HG03095 (cell line): ENCODE results near the gene BTBD10.

Experiments
- ATAC-seq: cut with Tn5 transposase; IDR thresholded peaks from one replicate; pipeline ENCODE4 v1.9.1; 2021; ENCODE audit warnings: moderate library complexity; ENCODE audit not compliant: unreplicated experiment

The BTBD10 gene

DNA sequence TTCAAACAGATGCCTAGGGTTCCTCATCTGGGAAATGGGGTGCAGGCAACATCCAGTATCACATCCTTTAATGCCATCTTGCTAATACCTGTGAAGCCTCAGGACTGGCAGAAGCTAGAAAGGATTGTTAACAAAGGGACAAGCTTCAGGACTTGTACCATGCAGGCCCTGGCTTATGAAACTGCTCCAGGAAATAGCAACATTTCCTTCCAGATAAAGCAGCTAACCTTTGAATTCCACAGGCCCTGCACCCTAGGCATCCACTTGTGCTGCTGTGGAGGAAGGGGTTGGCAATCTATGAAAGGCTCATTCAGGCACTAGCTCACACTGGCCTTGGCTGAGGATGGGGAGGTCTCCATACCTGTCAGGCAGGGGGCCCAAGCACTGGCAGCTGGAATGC is 87.2 kb downstream of the BTBD10 start:
- no peak for ATAC-seq

DNA sequence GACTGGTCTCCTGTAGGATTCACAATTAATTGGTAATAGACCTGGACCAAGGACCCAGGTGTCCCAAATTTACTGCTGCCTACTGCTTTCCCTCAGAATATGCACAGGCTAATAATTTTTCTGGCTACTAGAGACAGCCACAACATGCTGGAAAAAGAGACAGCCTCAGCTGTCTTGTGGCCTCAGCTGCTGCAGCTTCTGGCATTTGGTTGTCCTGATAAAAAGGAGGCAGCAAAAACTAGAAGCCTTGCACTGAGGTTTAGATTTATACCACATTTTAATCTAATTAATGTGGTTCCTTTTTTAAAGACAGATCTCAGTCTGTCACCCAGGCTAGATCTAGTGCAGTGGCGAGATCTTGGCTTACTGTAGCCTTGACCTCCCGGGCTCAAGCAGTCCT is 89.8 kb downstream of the BTBD10 start:
- ATAC-seq, result no peak

DNA sequence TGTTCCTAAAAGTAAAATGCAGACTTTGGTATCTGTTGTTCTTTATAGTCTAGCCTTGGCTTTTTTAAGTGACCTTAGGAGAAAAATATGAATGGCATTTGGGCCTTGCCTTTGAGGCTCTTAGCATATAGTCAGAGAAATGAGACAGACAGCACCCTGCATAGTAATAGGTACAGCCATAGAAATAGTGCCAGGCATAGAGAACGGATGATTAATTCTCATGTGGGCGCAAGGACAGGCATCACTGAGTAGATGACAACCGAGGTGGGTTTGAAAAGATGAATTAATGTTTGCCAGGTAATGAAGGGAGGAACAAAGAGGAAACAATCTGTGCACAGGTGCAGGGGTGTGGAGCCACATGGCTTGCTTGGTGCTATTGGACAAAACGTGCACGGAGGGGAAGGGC is 95.0 kb downstream of the BTBD10 start:
- ATAC-seq, result no peak

DNA sequence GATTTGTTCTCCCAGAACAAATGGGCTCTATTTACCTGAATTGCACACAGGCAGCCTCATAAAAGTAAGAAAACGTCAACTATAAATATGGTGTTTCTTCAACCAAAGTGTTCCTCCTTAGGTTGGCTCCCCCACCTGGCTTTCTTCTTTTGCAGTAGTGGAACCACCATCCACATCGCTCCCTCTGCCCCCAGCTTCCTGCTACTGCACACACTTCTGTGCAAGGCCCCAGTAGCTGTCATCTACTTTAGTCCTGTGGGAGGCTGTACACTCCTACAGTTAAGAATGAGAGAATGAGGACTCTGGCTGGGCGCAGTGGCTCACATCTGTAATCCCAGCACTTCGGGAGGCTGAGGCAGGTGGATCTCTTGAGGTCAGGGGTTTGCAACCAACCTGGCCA is 95.9 kb downstream of the BTBD10 start:
- no peak for ATAC-seq

DNA sequence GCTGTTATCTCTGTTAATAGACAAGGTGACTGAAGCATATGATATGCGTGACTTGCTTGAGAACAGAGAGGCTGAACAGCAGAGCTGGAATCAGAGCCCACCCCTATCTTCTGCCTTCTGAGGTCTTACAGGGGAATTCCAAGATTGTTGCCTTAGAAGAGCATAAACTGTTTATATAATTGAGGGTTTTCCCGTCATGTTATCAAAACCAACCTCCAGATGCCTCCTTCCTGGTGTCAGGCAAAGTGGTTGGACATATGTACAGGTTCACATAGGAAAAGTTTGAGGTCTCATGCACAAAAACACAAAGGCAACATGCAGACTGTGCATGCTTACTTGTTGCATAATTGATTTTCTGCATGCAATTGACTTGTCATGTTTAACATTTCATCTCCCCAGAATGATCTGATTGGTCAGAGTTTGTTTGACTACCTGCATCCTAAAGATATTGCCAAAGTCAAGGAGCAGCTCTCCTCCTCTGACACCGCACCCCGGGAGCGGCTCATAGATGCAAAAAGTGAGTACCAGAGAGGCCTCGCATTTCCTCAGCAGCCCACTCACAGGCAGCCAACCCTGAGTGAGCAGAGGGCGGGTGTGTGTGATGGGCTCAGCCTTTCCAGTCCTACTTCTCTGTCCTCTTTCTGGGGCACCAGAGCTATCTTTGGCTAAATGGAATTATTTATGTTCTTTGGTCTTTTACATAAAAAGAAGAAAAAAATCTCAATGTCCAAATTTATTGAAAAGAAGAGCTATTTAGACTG is 96.6 kb downstream of the BTBD10 start:
- no peak for ATAC-seq

DNA sequence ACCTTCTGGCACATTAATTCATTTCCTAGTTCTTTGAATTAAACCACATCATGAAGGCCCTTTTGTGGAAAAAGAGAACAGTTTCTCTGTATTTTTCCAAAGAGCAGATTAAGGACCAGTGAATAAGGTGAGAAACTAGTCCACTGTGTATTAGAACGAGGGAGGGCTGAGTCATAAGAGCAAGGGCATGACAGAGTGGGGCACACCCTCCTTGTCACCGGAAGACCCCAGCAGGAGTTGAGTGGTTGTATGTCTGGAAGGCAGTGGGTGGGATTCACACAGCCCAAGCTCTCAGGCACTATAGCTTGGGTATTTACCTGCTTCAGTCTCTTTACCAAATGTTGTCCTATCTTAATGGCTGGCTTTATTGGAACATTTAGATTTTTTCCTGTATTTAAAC is 98.6 kb downstream of the BTBD10 start:
- no peak for ATAC-seq

DNA sequence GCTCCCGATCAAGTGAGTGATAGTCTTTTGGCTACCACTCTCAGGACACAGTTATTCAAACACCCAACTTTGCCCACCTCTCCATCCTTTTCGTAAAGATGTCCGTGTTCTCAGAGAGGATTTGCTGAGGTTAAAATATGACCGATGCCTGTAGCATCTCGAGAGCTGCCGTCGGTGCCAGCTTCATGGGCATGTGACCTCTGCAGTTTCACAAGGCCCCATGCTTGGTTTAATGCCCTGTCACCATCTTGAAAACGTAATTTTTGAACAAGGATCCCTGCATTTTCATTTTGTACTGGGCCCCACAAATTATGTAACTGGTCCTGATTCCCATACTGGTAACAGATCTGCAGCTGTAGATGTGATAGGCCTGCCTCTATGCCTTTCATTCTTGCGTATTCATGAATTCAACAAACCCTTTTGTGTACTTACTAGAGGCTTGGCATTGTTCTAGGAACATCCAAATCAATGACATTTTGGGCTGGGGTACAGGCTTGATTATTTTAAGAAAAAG is 100.4 kb downstream of the BTBD10 start:
- no peak for ATAC-seq

DNA sequence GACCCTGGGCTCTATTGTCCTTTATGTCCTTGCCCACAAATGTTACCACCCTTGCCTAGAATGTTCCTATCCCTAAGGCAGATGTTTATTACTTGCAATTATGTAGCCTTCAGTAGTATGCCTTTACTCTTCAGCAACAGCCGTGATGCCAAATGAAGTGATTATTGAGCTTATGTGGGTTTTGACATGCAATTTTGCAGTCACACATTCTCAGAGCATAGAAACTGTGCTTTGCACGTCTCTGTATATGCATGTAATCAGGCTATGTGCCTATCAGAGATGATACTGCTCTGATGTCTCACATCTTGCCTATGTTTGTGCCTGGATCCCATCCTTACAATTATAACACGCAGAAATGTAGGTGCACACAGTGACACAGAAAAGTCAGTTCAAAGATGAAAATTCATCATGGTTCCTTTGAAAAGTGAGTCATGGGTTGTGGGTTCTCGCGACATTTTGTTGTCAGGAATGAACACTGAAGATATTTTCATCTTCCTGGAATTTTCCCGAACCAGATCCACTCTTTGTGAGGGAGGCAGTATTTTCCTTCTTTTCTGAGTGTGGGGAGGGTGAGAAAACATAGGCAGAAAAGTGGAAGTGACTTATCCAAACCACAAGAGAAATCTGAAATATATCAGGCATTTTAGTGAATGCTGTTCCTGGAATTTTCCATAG is 104.3 kb downstream of the BTBD10 start:
- ATAC-seq, result no peak

DNA sequence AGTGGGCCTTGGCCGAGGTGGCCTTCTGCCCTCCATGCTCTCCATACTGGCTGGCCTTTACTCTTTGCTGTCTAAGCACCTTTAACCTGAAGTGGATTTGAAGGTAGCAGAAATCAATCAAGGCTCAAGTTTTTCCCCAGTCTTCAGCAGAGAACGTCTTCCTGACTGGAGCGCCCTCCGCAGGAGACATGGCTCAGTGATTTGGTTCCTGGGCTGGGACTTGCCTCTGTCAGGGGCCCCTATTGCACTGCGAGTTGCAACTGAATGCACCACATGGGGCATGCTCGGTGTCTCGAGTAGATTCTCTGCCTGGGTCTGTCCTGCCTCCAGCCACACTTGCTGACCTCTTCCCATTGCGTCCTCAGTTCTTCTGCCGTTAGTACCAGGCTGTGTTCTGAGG is 105.8 kb downstream of the BTBD10 start:
- ATAC-seq, result no peak

DNA sequence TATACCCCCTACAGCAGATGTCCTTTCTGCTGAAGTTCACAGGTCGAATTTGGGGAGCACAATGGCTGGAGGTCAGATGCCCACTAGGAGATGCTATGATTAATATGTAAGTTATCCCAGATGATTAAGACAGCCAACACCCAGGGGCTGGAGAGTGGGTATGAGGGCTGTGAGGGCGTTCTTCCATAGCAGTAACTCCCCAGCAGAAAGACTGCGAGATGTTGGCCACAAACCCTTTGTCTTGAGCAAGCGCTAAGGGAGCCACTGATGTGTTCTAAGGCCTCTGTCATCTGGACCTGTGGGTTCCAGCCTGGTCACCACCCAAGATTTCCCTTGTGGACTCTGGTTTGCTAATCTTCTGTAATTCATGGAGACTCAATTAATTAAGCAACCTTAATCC is 107.8 kb downstream of the BTBD10 start:
- no peak for ATAC-seq

DNA sequence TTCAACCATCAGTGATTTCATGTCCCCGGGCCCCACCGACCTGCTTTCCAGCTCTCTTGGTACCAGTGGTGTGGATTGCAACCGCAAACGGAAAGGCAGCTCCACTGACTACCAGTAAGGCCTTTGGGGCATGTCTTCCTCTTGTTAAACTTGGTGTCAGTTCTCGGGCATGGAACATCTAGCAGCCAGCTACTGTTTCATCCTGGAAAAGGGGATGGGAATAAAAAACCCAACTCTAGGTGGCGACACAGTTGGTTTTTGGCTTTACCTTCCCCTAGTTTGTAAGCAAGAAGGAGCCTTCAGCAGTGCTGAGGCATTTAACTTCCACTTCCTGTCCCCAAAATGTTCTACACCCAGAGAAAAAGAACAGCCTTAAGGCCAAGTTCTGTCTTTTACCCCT is 108.7 kb downstream of the BTBD10 start:
- no peak for ATAC-seq

DNA sequence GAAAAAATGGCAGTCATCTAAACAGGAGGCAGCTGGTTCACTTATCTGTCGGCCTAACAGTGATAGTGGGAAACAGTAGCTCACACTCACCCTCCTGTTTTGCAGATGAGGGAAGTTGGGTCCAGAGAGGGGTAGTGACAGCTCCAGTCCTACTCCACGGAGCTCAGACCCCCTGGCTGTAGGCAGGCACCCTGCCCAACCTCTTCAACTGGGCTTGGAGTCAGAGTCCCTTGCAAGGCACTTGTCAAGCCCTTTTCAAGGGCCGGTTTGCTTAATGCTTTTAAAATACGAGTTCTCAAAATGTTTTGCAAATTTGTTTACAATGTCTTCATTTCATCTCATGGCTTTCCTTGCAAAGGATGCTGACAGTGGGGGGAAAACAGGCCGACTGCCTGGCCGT is 110.3 kb downstream of the BTBD10 start:
- no peak for ATAC-seq

DNA sequence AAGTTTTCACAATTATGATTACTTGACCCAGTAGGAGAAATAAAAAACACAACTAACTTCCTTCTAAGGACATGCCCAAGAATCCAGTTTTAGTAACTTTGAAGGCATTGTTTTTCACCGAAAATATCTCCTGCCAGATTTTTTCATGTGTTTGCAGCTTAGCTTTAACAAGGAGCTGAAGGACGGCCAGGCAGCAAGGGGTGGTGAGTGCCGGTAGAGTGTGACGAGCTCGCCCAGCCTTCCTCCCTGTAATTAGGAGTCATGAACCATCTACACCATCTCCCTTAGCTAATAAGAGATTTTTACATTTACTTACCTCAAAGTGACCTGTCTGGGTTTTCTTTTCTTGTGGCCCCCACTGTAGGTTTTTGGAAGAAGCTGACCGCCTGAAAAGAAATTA is 113.4 kb downstream of the BTBD10 start:
- no peak for ATAC-seq

DNA sequence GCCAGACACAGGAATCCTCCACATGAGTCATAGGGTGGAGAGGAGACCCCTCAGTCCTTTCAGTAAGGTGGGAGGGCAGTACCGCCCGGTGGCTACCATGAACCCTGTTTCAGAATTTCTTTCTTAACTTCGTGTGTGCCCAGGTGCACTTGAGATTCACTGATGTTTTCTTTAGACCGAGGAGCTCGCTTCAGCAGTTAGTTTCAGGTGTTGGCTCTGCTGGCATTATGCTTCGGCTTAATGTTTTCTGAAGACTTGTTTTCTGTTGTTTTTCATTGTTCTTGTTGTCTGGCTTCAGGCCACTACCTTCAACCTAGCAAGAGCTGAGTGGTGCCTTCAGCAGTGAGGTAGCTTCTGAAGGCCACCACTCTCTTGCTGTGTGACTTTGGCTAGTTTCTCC is 114.0 kb downstream of the BTBD10 start:
- ATAC-seq, result no peak

DNA sequence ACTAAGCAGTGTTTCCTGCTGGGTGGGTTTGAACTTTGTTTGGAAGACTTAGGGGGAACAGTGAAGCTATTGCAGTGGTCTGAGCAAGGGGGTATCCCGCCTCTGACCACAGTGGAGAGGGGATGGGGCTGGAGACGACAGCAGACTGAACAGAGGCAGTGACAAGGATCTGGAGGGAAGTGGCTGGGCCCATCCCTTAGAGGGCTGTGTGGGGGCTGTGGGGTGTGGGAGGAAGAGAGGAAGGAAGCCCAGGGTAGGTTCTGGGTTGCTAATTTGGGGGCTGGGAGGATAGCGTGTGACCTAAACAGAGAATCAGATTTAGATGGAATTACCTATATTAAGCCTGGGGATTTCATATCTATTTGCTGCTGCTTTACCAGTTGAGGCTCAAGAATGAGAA is 114.7 kb downstream of the BTBD10 start:
- peak; percentile 44 for ATAC-seq

DNA sequence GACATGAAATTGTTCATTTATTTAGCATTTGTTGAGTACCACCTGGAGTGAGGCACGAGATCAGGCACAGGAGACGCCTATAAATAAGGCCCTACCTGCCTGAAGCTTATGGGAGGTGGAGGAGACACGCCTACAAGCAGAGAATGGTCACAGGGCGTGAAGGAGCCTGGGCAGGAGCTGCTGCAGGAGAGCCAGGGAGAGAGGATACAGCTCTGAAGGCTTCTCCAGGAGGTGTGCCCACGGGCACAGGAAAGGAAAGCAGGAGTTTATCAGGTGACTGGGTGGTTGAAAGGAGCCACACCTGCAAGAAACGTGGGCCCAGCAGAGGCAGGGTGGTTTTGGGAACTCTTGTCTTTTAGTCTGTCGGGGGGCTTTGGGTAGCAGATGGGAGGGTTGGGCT is 115.1 kb downstream of the BTBD10 start:
- ATAC-seq, result no peak

DNA sequence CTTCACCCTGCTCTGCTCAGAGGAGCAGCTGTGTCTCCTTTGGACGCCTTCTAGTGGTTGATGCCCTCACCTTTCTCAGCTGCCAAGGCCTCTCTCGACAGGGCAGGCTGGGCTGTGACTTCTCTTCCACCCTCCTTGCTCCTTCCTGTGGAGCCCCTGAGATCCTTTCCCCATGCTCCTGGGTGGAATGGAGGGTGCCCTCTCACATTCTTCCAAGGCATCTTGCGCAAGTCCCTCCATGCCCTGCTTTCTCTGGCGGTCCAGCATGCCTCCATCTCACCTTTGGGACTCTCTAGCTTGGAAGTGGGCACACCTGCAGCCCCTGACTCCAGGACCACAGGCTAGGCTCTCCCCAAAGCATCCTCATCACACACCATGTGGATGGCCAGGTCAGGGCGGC is 116.6 kb downstream of the BTBD10 start:
- no peak for ATAC-seq

DNA sequence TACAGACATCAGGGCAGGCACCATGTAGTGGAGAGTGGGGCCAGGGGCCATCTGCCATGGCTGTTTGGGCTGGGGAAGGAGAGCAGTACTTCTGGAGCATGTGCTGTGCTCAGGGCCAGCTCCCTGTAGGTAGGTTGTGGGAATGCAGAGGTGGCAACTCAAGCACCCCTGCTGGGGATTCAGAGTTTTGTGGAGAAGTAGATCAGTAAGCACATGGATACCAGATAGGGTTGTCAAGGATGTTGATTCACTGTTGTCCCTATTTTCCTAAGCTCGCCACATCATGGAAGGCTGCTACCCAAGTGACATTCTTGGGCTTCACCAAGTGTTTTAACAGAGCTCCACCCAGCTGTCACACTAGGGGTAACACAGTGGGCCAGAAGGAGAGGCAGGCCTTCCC is 118.2 kb downstream of the BTBD10 start:
- no peak for ATAC-seq

DNA sequence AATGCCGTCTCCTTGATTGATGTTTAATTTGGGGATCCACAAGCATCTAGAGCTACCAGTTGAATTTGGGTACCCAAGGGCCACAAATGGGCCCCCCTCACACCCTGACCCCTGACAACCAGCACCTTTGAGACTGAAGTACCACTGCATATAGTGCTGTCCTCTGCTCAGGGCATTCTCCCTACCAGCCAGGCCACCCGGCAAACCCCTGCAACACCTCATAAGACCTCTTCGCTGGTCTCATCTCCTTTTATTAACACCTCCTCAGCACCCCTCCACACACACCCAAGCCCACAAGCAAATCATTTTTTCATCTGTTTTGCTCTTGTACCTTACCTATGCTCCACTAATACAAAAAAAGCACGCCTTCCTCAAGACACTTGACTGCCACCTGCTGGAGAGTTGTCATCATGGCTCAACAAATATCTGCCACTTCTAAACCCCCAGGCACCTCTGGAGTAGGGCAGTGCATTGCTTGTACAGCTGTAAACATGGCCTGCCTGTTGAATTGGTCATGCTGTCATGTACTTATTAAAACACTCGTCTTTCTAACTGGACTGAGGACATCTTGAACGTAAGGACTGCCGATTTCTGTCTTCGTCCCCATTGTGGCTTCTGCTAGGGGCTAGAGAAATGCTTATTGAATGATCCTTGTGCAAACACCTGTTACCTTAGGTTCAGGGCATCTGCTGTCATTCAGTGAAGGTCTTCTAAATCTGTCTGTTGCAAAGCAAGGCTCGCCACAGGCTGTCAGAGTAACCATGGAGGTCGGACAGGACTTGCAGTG is 118.9 kb downstream of the BTBD10 start:
- ATAC-seq, result peak; percentile 41

DNA sequence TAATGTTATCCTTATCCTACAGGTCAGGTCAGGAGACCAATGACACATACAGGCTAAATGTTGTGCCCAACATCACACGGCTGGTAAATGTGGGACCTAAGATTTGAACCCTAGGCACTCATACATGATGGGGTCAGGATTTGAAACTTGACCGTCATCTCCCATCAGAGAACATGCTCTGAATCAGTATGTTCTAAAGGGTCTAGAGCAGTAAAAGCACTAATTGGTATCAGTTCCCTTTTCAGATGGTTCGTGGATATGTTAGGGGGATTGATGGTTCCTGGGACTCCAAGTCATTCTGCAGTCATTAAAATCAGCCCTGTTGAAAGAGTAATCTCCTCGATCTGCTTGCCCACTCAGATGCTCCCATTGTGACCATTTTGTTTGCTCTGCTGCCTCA is 120.0 kb downstream of the BTBD10 start:
- ATAC-seq, result no peak

DNA sequence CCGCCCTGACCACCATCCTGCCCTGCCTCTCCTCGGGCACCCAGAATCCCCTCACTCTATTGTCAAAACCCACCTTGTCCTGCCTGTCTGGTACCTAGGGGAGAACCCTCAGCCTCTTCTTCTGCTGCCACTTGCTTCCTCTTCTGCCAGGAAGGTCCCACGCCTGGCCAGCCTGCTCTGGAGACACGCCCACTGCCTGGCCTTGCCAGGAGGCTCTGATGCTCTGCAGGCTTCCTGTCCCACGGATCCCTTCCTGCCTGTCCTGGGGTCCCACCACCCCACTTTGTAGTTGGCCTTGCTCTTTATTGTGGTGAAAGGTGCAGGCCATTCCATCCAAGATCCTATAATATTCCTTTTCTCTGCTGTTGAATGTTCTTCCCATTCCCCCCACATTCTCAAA is 122.0 kb downstream of the BTBD10 start:
- ATAC-seq, result no peak
